ENCODE results near the gene GRM5.

GRM5 gene

DNA sequence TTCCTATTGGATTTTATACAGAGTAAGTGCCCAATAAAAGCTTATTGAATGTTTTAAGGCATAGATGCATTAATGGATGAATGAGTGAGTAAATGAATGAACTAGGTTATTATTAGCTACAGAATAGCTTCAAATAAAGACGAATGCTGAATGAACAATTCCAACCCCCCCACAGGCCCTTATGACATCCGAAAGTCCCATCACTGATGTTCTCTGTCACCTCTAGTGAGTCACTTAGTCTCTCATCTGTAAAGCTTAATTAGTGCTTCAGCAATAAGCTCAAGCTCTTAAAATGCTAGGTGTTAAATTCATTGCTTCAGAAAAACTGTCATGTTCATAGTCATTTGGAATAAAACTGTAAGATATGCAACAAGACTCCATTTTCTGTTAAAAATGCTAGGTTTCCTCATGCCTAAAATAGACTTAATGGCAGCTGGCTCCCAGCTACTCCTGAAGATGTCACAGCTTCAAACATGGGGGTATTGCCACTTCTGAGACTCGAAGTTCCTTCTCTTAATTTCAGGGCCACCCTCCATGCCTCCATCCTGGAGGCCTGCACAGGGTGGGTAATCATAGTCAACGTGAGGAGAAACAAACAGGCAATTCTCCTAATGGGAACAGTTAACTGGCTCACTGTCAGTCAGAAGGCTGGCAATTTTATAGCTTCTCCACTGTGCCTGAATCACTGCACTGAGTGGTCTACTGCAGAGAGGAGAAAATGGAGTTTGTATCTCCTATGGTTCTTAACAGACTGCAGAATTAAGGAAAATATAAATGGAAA is 373.3 kb downstream of the GRM5 start:
- Histone ChIP-seq H3K4me3 (ENCODE audit: low read length) (no peak overlapping the region), H3K27me3 (replicated peaks; ENCODE audit: control insufficient read depth, insufficient read depth, low read length) (no peaks in the 10 kb centered on the region), H3K9ac (ENCODE audit: low read length) (no peak overlapping the region), H3K4me1 (ENCODE audit: control insufficient read depth, insufficient read depth, low read length) (no peaks in the 10 kb centered on the region), H3K36me3 (ENCODE audit: control insufficient read depth, insufficient read depth, low read length, severe bottlenecking) (no peaks in the 10 kb centered on the region), H3K9me3 (ENCODE audit: control insufficient read depth, low read length) (no peaks in the 10 kb centered on the region)
- no peak for DNase-seq (ENCODE audit: low read depth)

DNA sequence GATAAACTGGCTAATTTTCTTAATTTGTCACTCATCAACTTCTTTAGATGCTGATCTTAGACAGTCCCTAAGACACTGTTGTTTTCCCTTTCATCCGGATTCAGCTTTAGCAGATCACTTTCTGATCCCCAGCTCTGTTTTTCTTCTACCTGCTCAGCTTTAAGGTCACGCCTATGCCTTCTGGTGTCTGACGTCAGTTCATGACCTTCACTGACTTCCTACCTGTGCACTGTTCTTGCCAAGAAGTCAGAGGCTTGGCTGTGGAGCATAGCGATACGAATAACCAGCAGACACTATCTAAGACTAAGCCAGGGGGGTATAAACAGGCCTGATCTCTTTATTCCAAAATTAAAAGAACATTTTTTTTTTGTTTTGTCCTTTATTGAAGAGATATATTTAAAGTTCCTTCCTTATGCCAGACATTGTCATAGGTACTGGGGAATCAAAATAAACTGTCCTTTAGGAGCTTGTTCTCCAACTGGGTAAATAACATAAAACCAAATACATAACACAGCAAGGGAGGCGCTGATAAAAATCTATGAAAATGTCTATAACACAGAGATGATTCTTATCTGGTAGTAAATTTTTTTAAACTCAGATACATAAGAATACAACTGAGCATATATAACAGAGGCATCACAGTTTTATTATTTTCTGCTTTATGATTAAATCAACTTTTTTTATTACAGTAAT is 376.1 kb downstream of the GRM5 start:
- Histone ChIP-seq H3K4me1 (ENCODE audit: control insufficient read depth, insufficient read depth, low read length) (no peaks in the 10 kb centered on the region), H3K9ac (ENCODE audit: low read length) (no peak overlapping the region), H3K27me3 (replicated peaks; ENCODE audit: control insufficient read depth, insufficient read depth, low read length) (no peaks in the 10 kb centered on the region), H3K9me3 (ENCODE audit: control insufficient read depth, low read length) (peaks cover 3% of the 10 kb centered on the region), H3K4me3 (ENCODE audit: low read length) (no peak overlapping the region), H3K36me3 (ENCODE audit: control insufficient read depth, insufficient read depth, low read length, severe bottlenecking) (no peaks in the 10 kb centered on the region)
- no peak for DNase-seq (ENCODE audit: low read depth)

DNA sequence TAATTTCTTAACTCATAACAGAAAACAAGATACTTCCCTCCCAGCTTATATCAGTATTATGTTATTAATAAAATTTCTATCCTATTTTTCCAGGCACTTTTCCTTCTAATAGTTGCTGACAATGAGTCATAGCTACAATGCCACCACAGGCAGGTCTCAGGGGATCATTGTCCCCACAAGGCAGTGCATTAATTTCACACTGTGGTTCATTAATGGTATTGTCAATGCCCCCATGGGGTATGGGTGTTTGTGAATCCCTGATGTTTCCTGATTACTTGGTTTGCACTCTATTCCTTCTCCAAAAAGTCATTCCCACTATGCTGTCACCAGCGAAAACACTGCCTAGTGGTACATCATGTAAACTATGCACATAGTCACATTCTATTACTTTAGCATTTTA is 382.8 kb downstream of the GRM5 start:
- peaks cover 8% of the 10 kb centered on the region for H3K9me3 ChIP-seq (ENCODE audit: control insufficient read depth, low read length)
- no peak for DNase-seq (ENCODE audit: low read depth)
- H3K4me3 ChIP-seq (ENCODE audit: low read length), result no peak overlapping the region
- no peaks in the 10 kb centered on the region for H3K36me3 ChIP-seq (ENCODE audit: control insufficient read depth, insufficient read depth, low read length, severe bottlenecking)
- H3K9ac ChIP-seq (ENCODE audit: low read length), result no peak overlapping the region
- H3K27me3 ChIP-seq (replicated peaks; ENCODE audit: control insufficient read depth, insufficient read depth, low read length), result no peaks in the 10 kb centered on the region
- no peaks in the 10 kb centered on the region for H3K4me1 ChIP-seq (ENCODE audit: control insufficient read depth, insufficient read depth, low read length)

DNA sequence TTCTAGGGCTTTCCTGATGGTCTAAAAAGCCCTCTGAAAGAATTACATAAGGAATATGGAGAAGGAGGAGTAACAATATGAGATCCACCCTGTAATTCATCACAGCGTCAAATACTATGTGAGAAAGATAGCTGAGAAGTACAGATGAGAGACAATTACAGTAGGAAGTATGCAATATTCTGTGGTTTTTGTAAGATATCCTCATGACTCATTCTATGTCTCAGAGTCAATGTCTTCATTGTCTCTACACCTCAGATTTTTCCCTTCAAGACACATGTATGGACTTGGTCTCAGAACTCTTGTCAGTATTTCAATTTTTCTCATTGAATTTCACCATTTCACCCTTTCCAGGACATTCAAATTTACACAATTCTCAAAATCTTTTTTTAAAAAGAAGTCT is 385.0 kb downstream of the GRM5 start:
- no peak overlapping the region for H3K9ac ChIP-seq (ENCODE audit: low read length)
- H3K36me3 ChIP-seq (ENCODE audit: control insufficient read depth, insufficient read depth, low read length, severe bottlenecking), result no peaks in the 10 kb centered on the region
- DNase-seq (ENCODE audit: low read depth), result no peak
- no peaks in the 10 kb centered on the region for H3K27me3 ChIP-seq (replicated peaks; ENCODE audit: control insufficient read depth, insufficient read depth, low read length)
- peaks cover 8% of the 10 kb centered on the region for H3K9me3 ChIP-seq (ENCODE audit: control insufficient read depth, low read length)
- no peaks in the 10 kb centered on the region for H3K4me1 ChIP-seq (ENCODE audit: control insufficient read depth, insufficient read depth, low read length)
- H3K4me3 ChIP-seq (ENCODE audit: low read length), result no peak overlapping the region

DNA sequence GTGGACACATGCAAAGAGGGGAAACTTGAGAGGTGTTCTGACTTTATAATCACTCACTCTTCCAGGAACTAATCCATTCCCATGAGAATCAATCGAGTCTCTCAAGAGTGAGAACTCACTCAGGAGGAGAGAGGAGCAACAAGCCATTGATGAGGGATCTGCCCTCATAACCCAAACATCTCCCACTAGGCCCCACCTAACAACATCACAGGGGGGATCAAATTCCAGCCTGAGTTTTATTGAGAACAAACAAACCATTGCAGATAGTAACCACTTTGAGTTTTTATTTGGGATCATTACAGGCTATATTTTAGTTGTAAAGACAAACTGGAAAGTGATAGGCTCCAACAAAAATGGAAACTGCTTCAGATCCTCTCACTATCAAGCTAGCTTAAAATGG is 399.4 kb downstream of the GRM5 start:
- H3K9ac ChIP-seq (ENCODE audit: low read length), result no peak overlapping the region
- no peaks in the 10 kb centered on the region for H3K27me3 ChIP-seq (replicated peaks; ENCODE audit: control insufficient read depth, insufficient read depth, low read length)
- H3K4me3 ChIP-seq (ENCODE audit: low read length), result no peak overlapping the region
- H3K36me3 ChIP-seq (ENCODE audit: control insufficient read depth, insufficient read depth, low read length, severe bottlenecking), result no peaks in the 10 kb centered on the region
- DNase-seq (ENCODE audit: low read depth), result no peak
- no peaks in the 10 kb centered on the region for H3K4me1 ChIP-seq (ENCODE audit: control insufficient read depth, insufficient read depth, low read length)
- H3K9me3 ChIP-seq (ENCODE audit: control insufficient read depth, low read length), result no peaks in the 10 kb centered on the region

DNA sequence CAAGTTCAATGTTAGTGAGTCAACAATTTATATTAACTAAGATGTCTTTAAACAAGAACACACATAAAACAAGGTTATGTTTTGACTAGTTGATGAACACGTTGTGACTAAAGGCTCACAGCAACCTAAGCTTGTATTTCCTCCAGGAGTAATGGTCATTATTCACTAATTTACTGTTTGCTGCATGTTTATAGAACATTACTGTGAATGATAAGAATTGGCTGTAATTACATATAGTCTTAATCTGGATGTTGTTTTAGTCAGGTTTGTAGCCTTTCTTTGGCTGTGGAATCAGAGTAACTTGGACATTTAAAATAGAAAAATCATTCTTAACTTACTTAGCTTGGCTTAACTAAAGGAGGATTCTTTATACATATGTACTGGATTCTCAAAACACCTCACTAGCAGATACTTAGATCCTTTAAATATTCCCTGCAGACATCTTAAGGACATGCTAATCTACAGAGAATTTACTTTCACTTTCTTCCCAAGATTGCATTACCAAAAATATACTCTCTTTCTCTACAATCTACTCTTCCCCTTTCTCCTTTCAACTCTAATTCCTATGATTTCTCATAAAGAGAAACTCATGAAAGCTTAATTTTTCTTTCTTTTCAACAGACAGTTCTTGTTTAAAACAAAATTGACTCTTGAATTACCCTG is 408.6 kb downstream of the GRM5 start:
- Histone ChIP-seq H3K9ac (ENCODE audit: low read length) (no peak overlapping the region), H3K36me3 (ENCODE audit: control insufficient read depth, insufficient read depth, low read length, severe bottlenecking) (no peaks in the 10 kb centered on the region), H3K4me1 (ENCODE audit: control insufficient read depth, insufficient read depth, low read length) (no peaks in the 10 kb centered on the region), H3K27me3 (replicated peaks; ENCODE audit: control insufficient read depth, insufficient read depth, low read length) (no peaks in the 10 kb centered on the region), H3K9me3 (ENCODE audit: control insufficient read depth, low read length) (no peaks in the 10 kb centered on the region), H3K4me3 (ENCODE audit: low read length) (no peak overlapping the region)
- DNase-seq (ENCODE audit: low read depth), result no peak

DNA sequence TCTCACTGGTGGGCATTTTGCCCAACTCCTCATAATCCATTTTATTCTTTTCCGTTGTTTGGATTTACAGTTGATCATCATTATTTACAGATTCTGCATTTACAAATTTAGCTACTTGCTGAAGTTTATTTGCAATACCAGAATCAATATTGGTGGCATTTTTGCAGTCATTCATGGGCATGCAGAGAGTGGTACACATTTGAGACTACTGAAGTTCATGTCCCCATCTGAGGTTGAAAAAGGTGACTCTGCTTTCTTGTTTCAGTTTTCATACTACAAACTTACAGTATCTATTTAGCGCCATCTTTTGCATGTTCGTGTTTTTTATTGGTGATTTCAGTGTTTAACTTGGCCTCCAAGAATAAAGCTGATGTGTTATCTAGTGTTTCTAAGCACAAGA is 409.5 kb downstream of the GRM5 start:
- H3K36me3 ChIP-seq (ENCODE audit: control insufficient read depth, insufficient read depth, low read length, severe bottlenecking), result no peaks in the 10 kb centered on the region
- H3K4me3 ChIP-seq (ENCODE audit: low read length), result no peak overlapping the region
- H3K9ac ChIP-seq (ENCODE audit: low read length), result no peak overlapping the region
- no peaks in the 10 kb centered on the region for H3K4me1 ChIP-seq (ENCODE audit: control insufficient read depth, insufficient read depth, low read length)
- no peak for DNase-seq (ENCODE audit: low read depth)
- no peaks in the 10 kb centered on the region for H3K9me3 ChIP-seq (ENCODE audit: control insufficient read depth, low read length)
- no peaks in the 10 kb centered on the region for H3K27me3 ChIP-seq (replicated peaks; ENCODE audit: control insufficient read depth, insufficient read depth, low read length)

DNA sequence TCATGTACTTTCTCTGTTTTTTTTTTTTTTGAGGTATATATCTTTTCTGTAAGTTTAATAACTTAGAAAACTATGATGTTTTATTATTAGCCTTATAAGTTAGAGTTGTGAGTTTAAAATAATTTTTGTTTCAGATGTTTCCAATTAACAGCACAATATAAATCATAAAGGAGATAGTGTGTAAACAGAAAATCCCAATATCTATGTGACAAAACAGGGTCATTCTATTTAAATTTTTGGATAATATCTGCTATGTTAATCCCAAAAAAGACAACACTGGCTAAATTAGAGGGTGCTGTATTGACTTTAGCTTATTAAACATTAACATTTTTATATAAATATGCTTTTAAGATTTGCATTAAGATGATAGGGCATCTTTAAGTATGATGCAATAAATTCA is 410.1 kb downstream of the GRM5 start:
- H3K27me3 ChIP-seq (replicated peaks; ENCODE audit: control insufficient read depth, insufficient read depth, low read length), result no peaks in the 10 kb centered on the region
- DNase-seq (ENCODE audit: low read depth), result no peak
- H3K4me3 ChIP-seq (ENCODE audit: low read length), result no peak overlapping the region
- no peak overlapping the region for H3K9ac ChIP-seq (ENCODE audit: low read length)
- H3K9me3 ChIP-seq (ENCODE audit: control insufficient read depth, low read length), result no peaks in the 10 kb centered on the region
- H3K36me3 ChIP-seq (ENCODE audit: control insufficient read depth, insufficient read depth, low read length, severe bottlenecking), result no peaks in the 10 kb centered on the region
- H3K4me1 ChIP-seq (ENCODE audit: control insufficient read depth, insufficient read depth, low read length), result no peaks in the 10 kb centered on the region

DNA sequence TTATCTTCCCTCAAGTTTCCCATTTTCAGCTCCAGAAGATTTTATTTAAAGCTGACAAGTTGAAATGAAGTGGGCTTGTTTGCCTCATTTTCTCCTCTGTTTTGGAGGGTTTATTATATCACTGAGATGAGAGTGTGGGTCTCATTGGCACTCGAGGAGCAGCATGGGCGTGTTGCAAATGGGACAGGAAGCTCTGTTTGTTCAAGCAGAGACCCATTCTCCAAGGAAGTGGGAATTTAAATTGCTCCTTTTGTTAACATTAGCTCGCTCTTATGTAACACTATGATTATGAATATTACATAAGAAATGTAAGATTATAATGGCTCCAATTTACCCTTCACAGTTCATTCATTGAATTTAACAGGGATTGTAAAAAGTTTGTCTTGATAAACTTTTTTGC is 410.6 kb downstream of the GRM5 start:
- Histone ChIP-seq H3K4me3 (ENCODE audit: low read length) (no peak overlapping the region), H3K4me1 (ENCODE audit: control insufficient read depth, insufficient read depth, low read length) (no peaks in the 10 kb centered on the region), H3K9ac (ENCODE audit: low read length) (no peak overlapping the region), H3K27me3 (replicated peaks; ENCODE audit: control insufficient read depth, insufficient read depth, low read length) (no peaks in the 10 kb centered on the region), H3K36me3 (ENCODE audit: control insufficient read depth, insufficient read depth, low read length, severe bottlenecking) (no peaks in the 10 kb centered on the region), H3K9me3 (ENCODE audit: control insufficient read depth, low read length) (no peaks in the 10 kb centered on the region)
- DNase-seq (ENCODE audit: low read depth), result no peak

DNA sequence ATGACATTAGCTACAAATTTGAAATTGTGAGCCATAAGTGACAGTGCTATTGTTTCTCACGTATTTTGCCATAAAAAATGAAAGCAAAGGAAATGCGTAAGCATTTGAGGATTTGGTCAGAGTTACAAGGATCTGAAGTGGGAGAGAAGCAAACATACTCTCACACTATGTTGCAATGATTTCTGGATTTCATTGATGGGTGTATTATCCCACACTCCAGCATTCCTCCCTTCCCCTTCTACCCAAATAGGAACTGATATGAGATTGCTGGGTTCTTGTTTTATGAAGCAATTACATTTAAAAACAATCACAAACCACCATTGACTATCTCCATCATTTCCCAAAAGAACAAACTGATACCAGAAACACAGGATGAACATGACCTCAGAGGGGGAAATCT is 414.2 kb downstream of the GRM5 start:
- Histone ChIP-seq H3K27me3 (replicated peaks; ENCODE audit: control insufficient read depth, insufficient read depth, low read length) (no peaks in the 10 kb centered on the region), H3K36me3 (ENCODE audit: control insufficient read depth, insufficient read depth, low read length, severe bottlenecking) (no peaks in the 10 kb centered on the region), H3K4me3 (ENCODE audit: low read length) (no peak overlapping the region), H3K9ac (ENCODE audit: low read length) (no peak overlapping the region), H3K9me3 (ENCODE audit: control insufficient read depth, low read length) (no peaks in the 10 kb centered on the region), H3K4me1 (ENCODE audit: control insufficient read depth, insufficient read depth, low read length) (no peaks in the 10 kb centered on the region)
- DNase-seq (ENCODE audit: low read depth), result no peak

DNA sequence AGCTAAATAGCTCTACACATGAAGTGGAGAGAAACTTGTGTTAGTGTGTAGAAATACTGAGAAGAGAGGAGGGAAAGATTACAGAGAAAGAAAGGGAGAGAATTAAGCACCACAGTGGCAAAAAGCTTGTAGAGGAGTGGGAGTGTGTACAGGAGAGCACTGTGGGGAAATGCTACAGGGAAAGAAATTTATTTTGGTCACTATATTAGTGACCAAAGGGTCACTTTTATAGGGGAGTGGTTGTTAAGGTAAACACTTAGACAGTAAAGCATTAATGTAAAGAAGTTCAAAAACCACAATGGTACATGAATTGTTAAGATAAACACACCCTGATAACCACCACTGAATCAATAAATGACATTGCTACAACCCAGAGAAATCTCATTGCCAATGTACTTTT is 421.1 kb downstream of the GRM5 start:
- no peak overlapping the region for H3K9ac ChIP-seq (ENCODE audit: low read length)
- peaks cover 5% of the 10 kb centered on the region for H3K4me1 ChIP-seq (ENCODE audit: control insufficient read depth, insufficient read depth, low read length)
- H3K4me3 ChIP-seq (ENCODE audit: low read length), result no peak overlapping the region
- H3K36me3 ChIP-seq (ENCODE audit: control insufficient read depth, insufficient read depth, low read length, severe bottlenecking), result no peaks in the 10 kb centered on the region
- no peaks in the 10 kb centered on the region for H3K9me3 ChIP-seq (ENCODE audit: control insufficient read depth, low read length)
- no peak for DNase-seq (ENCODE audit: low read depth)
- no peaks in the 10 kb centered on the region for H3K27me3 ChIP-seq (replicated peaks; ENCODE audit: control insufficient read depth, insufficient read depth, low read length)
